Measurements from ENCODE around the gene DNAJA3. TPM values are rescaled to one million over a fixed set of nuclear protein-coding genes. Genes with fewer than 3 reads are reported as not detected.

The DNAJA3 gene
- total RNA-seq, 1 donor from 2014 or later: 31.3 TPM

GRCh38 chr16:4407543-4408322, 17.9 kb upstream of the DNAJA3 start:
- no peak for DNase-seq

GRCh38 chr16:4408323-4408690, 17.4 kb upstream of the DNAJA3 start:
- no peak for DNase-seq

GRCh38 chr16:4409081-4409932, 16.4 kb upstream of the DNAJA3 start:
- DNase-seq: no peak

GRCh38 chr16:4410335-4411075, 15.2 kb upstream of the DNAJA3 start:
- DNase-seq: peak; percentile 81

- DNase-seq: no peak
Observed at GRCh38 chr16:4411684-4412083, 14.0 kb upstream of the DNAJA3 start.

- DNase-seq: no peak
Observed at GRCh38 chr16:4412159-4412558, 13.5 kb upstream of the DNAJA3 start.

- DNase-seq: no peak
Observed at GRCh38 chr16:4412854-4413253, 12.8 kb upstream of the DNAJA3 start.

- DNase-seq: no peak
Observed at GRCh38 chr16:4414187-4414917, 11.3 kb upstream of the DNAJA3 start.

- DNase-seq: no peak
Observed at GRCh38 chr16:4415538-4416199, 10.0 kb upstream of the DNAJA3 start.

GRCh38 chr16:4416200-4417032, 9.3 kb upstream of the DNAJA3 start, which contains the start of gene CORO7:
Gene CORO7 (minus strand): TSS chr16:4416596. CDS start chr16:4416518, 78 bp downstream.
- peak; percentile 70 for DNase-seq

GRCh38 chr16:4419402-4419959, 6.2 kb upstream of the DNAJA3 start:
- DNase-seq: no peak

- no peak for DNase-seq
Observed at GRCh38 chr16:4420505-4421105, 5.1 kb upstream of the DNAJA3 start.

GRCh38 chr16:4426021-4426684, 485 bp downstream of the DNAJA3 start:
- no peak for DNase-seq

- no peak for DNase-seq
Observed at GRCh38 chr16:4426722-4427372, 1.2 kb downstream of the DNAJA3 start.

GRCh38 chr16:4428500-4428899, 2.8 kb downstream of the DNAJA3 start:
- DNase-seq: no peak

GRCh38 chr16:4431023-4431422, 5.4 kb downstream of the DNAJA3 start:
- DNase-seq: no peak

- DNase-seq: no peak
Observed at GRCh38 chr16:4433228-4433627, 7.6 kb downstream of the DNAJA3 start.

Data from skin of body (tissue), 2 donors.